Activated naive CD8-positive, alpha-beta T cell treated with anti-CD3 and anti-CD28 coated beads, Interleukin-2, amount 50 U/mL, for 16 hours (primary cell): ENCODE measurements around the gene CACNA2D3.

ENCODE experiments used
- DNase-seq: peaks from one replicate; pipeline ENCODE4 v3.0.0-alpha.2; 2020; ENCODE audit warnings: low read depth, low spot score

The CACNA2D3 gene

GRCh38 chr3:54846119-54846518 lies 723.8 kb downstream of the CACNA2D3 start:
- DNase-seq, result no peak

DNA sequence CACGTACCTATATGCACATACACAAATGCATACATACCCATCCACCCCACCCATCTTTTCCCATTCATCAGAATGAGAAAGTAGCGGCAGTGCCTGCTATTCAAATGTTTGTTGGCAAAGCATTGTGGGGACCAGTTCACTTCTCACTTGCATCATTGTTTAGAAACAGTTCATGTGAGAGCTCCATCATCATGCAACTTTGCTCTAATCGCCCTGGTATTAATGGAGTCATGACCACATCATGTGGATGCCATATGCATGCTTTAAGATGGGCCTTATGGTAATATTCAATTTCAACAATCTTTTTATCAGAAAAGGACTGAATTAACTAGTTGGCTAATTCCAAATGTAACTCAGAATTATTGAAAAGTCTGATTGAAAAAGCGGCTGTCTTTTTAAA lies 725.0 kb downstream of the CACNA2D3 start:
- no peak for DNase-seq

GRCh38 chr3:54849360-54849759 lies 727.0 kb downstream of the CACNA2D3 start:
- no peak for DNase-seq

DNA sequence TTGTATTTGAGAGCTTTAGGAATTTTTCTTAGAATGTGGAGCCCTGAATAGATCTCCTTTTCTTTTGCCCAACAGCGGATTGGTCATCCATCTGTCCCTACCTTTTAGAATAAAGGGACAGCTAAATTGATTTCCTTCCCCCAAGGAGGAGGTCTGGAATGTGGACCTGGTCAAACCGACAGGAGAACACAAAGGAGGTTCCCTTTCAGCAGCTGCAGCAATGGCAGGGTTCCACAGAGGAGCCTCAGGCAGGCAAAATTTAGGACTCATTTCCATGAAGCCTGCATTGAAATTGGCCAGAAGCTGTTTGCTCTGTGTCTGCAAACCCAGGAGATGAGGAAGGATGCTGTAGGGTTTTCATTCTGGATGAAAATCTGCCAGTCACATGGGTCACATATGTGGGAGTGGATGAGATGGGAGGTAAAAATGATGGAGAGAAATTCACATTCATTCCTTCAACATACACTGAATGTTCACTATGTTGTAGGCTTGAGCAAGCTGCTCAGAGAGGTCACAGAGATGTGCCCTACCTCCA lies 728.2 kb downstream of the CACNA2D3 start:
- no peak for DNase-seq

DNA sequence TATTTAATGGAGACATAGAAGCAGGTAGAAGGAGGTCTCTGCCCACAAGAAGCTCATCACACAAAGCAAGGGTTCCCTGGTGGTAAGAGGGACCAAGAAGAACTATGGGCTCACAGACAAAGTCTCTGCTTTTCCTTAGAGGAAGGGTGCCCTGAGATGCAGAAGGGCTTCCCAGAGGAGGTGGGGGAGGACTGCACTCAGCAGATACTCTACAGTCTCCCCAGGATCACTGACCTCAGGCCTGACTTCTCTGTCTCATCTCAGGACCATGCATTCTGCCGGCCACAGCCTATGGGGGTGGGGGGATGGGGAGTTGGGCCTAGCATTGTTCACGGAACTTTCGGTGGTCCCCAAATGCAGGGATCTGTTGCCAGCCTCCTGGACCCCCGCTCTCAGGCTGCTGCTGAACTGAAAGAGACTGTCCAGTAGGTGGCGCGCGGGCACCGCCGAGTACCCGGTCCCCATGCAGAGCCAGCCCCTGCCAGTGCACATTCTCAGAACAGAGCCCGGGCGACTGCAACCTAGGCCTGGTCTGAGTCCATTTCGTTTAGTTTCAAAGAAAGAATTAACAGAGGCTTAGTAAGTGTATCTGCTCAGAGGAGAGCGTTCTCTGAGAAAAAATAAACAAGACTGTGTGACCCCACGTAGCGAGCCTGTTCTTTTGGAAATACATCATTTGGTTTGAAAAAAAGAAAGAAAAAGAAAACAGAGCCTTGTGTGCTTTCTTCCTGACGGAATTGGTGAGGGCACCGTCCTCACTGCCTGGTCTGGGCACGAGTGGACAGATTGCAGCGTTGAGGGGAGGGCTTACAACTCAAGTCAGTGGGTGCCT lies 731.4 kb downstream of the CACNA2D3 start:
- DNase-seq, result no peak

GRCh38 chr3:54856271-54856670 lies 733.9 kb downstream of the CACNA2D3 start:
- DNase-seq, result no peak

DNA sequence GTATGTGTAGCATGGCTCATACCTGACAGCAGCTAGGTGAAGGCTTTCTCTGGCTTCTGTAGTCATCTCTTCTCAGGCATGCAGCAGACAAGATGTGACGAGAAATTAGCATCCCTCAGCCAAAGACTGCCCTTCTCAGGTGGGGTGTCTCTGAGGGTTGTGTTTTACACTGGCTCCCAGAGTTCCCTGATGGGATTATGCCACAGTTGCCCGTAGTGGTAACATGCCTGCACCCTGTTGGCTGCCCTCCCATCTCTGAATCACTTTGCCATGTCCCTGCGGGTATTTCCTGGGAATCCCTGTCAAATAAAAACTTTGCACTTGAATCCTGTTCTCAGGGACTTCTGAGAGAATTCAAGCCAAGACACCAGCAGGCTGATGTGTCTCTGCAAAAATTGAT lies 735.0 kb downstream of the CACNA2D3 start:
- DNase-seq, result no peak

DNA sequence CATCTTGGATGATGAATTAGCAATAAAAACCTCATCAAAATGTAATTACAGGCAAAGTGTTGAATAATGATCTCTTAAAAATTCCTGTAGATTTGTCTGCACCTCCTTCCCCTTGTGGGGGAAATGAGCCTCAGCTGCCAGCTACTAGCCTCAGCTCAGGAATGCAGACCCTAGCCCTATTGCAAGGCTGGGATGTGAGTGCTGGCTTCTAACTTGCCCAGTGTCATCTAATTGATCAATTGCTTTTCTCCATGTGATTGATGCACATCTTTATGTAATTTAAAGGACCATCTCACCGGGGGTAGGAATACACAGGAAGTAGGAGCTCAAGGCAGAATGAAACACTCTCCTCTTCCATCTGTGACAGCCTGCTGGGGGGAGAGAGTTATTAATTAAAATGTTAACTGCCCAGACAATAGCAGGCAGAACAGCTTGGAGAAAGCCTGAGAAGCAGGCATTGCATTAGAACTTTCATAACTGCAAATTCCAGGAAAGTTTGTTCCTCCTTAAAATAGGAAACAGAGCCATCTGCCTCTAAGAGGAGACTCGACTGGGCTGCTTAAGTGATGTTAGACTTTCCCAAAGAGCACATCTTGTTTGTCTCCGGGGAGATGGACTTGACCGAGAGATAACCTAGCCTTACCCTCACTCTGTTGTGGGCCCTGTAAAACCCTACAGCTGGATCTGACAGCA lies 735.9 kb downstream of the CACNA2D3 start:
- DNase-seq, result no peak

DNA sequence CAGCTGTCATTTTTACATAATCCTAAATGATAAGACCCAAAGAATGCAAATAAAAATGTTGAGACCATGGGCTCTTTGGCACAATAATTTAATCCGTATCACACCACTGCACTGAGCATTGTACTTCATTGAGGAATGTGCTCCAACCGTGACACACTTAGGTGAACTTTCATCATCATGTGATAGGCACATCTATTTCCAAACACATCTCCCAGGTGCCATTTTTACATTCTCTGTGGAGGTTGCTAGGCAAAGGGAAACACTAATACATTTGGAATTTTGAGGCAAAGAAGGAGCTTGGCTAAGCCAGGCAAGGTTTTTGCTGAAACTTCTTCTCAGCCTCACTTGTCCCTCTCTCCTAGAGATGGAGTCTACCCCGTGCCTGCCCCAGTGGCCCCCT lies 736.8 kb downstream of the CACNA2D3 start:
- no peak for DNase-seq

DNA sequence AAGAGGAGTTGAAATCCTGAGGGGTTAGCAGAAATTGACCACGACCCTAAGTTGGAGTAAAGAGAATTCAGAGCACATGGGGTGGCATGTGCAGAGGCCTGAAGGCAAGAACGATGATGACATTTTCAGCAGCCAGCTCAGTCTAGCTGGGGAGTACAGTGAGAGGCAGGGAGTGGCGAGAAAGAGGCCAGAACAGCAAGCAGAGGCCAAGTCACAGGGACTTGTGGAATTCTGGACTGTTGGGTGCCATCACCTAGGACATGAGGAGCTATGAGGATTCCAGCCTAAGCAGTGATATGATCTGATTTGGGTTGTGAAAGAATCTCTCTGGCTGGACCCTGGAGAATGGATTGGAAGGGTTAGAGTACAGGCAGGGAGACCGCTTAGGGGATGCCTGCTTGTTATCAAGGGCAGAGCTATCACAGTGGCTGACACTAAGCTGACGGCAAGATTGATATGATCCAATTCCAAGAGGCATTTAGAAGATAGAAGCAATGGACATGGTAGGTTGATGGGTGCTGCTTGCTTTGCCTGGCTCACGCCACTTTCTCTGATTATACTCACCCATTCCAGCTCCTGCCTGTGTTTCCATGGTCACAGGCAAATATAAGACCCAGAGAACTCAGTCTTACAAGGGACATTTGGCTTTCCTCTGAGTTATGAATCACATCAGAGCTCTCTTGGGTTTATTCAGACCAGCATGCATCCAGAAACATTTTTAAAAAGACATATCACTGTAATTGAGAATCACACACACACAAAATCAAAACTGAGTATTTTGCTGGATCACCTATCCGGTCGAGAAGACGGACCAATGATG lies 739.1 kb downstream of the CACNA2D3 start:
- no peak for DNase-seq

DNA sequence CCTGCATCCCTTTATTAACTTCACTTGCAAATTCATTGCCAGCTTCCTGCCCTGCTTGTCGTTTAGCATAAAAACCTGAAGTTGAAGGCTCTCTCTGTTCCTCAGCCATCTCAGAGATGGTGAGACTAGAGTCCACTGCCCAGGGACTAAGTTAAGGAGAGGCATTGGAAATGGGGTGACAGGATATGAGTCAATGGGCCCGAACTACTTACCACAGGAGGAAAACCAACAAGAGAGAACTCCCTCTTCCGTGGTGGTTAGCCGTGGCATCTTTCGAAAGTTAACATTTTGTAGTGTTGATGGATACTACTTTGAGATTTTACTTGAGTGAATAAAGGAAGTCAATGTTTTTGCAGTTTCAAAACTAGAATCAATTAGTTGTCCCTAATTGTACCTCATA lies 740.2 kb downstream of the CACNA2D3 start:
- DNase-seq, result no peak

DNA sequence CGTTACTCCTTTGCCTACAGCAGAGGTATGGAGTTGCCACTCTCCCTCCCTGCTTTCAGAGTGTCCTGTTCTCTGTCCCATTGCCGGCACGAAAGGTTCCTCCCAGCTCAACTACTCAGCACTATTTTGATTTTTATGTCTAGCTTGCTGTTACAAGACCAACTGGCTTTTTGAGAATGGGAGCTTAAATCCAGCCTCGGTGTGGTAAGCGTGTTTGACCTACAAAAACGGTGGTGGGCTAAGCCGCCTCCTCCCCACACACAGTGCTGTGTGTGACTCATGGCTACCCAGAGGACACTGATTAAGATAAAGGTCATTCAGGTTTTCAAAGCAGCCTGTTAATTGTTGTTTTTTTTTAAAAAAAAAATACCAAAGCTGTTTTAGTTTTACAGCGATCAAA lies 741.0 kb downstream of the CACNA2D3 start:
- no peak for DNase-seq

GRCh38 chr3:54863786-54864185 lies 741.4 kb downstream of the CACNA2D3 start:
- DNase-seq, result no peak

DNA sequence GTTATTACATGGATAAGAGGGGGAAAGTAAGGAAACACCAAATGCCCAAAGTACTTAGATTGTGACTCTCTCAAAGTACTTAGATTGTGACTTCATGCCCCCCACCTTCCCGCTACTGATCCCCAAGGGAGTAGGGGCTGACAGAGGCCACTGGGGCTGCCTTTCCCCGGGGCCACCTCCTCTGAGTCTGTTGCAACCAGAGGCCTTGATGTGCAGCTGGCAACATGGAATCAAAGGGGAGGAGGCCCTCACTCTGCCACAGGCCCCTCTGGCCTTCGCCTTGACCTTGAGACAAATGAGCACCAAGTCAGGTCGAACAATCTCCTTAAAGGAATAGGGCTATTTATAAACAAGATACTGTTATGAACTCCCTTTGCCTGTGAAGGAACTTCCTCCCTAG lies 743.0 kb downstream of the CACNA2D3 start:
- no peak for DNase-seq

GRCh38 chr3:54866251-54866650 lies 743.9 kb downstream of the CACNA2D3 start:
- DNase-seq, result no peak

GRCh38 chr3:54870423-54870822 lies 748.1 kb downstream of the CACNA2D3 start:
- DNase-seq, result no peak

DNA sequence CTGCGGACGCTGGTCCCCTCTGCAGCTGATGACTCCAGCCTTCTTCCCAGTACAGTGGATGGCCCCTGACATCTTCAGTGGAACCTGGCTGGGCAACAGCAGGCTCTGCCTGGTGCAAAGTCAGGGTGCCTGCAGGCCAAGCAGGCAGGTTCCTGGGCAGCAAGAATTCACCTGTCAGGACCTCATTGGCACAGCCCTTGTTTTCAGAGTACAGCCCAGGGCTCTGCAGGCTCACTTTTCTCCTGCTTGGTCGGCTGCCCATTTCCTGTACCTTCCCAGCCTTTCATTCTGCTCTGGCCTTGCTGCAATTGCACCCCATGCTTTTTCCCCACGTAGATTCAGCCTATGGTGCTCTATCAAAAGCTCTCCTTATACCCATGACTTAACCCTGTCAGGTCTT lies 749.5 kb downstream of the CACNA2D3 start:
- no peak for DNase-seq

- DNase-seq, result no peak
These were observed 751.0 kb downstream of the CACNA2D3 start for GRCh38 chr3:54873059-54874010.

GRCh38 chr3:54874816-54875556 lies 752.6 kb downstream of the CACNA2D3 start:
- DNase-seq, result no peak

GRCh38 chr3:54875596-54876268 lies 753.4 kb downstream of the CACNA2D3 start:
- no peak for DNase-seq
